Right lobe of liver (tissue), 4 donors: ENCODE results near the gene PAGE1.
"Not testable (repeated sequence)": the region's sequence is repeated elsewhere in the genome, so short reads cannot be mapped to it uniquely, and the experiment has no call there.

Experiments used
- POLR2A ChIP-seq: fragments of 450-650 bp; IDR thresholded peaks from one replicate; pipeline ENCODE4 v1.6.1; 2017; ENCODE audit warnings: antibody characterized with exemption, mild to moderate bottlenecking
- TF ChIP-seq, protein P1 (sequence below), 4 donors: fragments of 200-600 bp in 3 of 4; fragments of 450-650 bp in 1 of 4; IDR thresholded peaks; one replicate each; pipeline versions ENCODE4 v1.5.1 to v1.8.0; 2016 to 2022; ENCODE audit warnings: antibody characterized with exemption in 4 of 4, mild to moderate bottlenecking in 2 of 4
- donor health status: DM: no; HTN: no; CAD: no.
- donor health status: DM: no; HTN: no; CAD: no.
- donor health status: DM: no; HTN: yes; CAD: no.

DNA sequence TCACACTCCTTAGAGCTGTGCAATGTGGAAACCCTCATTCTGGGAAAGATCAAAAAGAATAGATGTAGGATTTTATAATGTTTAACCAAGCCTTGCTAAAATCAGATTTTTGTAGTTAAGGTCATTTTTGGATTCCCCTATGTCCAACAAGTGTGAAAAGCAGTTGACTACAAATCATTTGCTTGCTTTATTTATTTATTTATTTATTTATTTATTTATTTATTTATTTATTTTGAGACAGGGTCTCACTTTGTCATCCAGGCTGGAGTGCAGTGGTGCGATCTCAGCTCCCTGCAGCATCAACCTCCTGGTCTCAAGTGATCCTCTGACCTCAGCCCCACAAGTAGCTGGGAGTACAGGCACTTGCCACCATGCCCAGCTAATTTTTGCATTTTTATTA, 45.7 kb upstream of the PAGE1 start:
- TF ChIP-seq, protein P1, sequence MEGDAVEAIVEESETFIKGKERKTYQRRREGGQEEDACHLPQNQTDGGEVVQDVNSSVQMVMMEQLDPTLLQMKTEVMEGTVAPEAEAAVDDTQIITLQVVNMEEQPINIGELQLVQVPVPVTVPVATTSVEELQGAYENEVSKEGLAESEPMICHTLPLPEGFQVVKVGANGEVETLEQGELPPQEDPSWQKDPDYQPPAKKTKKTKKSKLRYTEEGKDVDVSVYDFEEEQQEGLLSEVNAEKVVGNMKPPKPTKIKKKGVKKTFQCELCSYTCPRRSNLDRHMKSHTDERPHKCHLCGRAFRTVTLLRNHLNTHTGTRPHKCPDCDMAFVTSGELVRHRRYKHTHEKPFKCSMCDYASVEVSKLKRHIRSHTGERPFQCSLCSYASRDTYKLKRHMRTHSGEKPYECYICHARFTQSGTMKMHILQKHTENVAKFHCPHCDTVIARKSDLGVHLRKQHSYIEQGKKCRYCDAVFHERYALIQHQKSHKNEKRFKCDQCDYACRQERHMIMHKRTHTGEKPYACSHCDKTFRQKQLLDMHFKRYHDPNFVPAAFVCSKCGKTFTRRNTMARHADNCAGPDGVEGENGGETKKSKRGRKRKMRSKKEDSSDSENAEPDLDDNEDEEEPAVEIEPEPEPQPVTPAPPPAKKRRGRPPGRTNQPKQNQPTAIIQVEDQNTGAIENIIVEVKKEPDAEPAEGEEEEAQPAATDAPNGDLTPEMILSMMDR (IDR thresholded peaks at IDR 0.05): not testable (repeated sequence)
- not testable (repeated sequence) for TF ChIP-seq POLR2A
